Right atrium auricular region (tissue), 2 donors: Measurements from ENCODE around the gene SCAPER. TPM values are rescaled to one million over a fixed set of nuclear protein-coding genes. Genes with fewer than 3 reads are reported as not detected.

ENCODE experiments used
- DNase-seq: peaks from one replicate; pipeline ENCODE4 v3.0.0-alpha.2; 2019; ENCODE audit warnings: low spot score
- H3K27ac ChIP-seq, 2 donors: fragments of 200-600 bp; sonication (generic); 1 replicate in 1 of 2; 2 replicates in 1 of 2; pipeline ENCODE4 v1.5.1; 2016 to 2019
- H3K27me3 ChIP-seq, 2 donors: fragments of 200-600 bp; sonication (generic); one replicate each; pipeline versions ENCODE4 v1.5.1 to v1.6.0; 2017 to 2019
- H3K36me3 ChIP-seq: fragments of 200-600 bp; sonication (generic); one replicate; pipeline ENCODE4 v1.5.1; 2016
- H3K4me1 ChIP-seq, 2 donors: fragments of 200-600 bp; sonication (generic); one replicate each; pipeline versions ENCODE4 v1.5.1 to v1.6.0; 2017 to 2019
- H3K4me3 ChIP-seq, 2 donors: fragments of 200-600 bp; sonication (generic); 1 replicate in 1 of 2; 2 replicates in 1 of 2; pipeline ENCODE4 v1.5.1; 2017 to 2019; ENCODE audit warnings: mild to moderate bottlenecking in 1 of 2, moderate library complexity in 1 of 2
- H3K9me3 ChIP-seq, 2 donors: fragments of 200-600 bp; sonication (generic); one replicate each; pipeline ENCODE4 v1.5.1; 2019
- CTCF ChIP-seq, 2 donors: fragments of 200-600 bp; sonication (generic); IDR thresholded peaks; one replicate each; pipeline ENCODE4 v1.5.1; 2019; ENCODE audit warnings: antibody characterized with exemption in 2 of 2
- total RNA-seq, 2 donors: library from RNA; depleted of rRNA; stranded (reverse); fragments of >200 nt; gene quantifications; one replicate each; pipeline ENCODE4 v1.1.0, GENCODE V29; 2016

Gene SCAPER
- total RNA-seq, 2 donors from 2014 or later = 20.5 to 52.3 TPM

- H3K4me3 ChIP-seq = no peak overlapping the region
- H3K4me1 ChIP-seq = no peaks in the 10 kb centered on the region
- no peaks in the 10 kb centered on the region for H3K9me3 ChIP-seq
- H3K27me3 ChIP-seq = no peaks in the 10 kb centered on the region
- TF ChIP-seq CTCF (IDR thresholded peaks at IDR 0.05) = no peak
- no peak for DNase-seq
- H3K36me3 ChIP-seq = no peaks in the 10 kb centered on the region
- peak overlapping the region; percentile 5 to 69 for H3K27ac ChIP-seq
Observed at GRCh38 chr15:76667943-76668715, 237.0 kb downstream of the SCAPER start.

GRCh38 chr15:76664895-76665294 lies 240.2 kb downstream of the SCAPER start:
- no peak for TF ChIP-seq CTCF (IDR thresholded peaks at IDR 0.05)
- DNase-seq = no peak
- H3K27ac ChIP-seq = peak overlapping the region; percentile 55 to 76

GRCh38 chr15:76664411-76664810 lies 240.7 kb downstream of the SCAPER start:
- Histone ChIP-seq H3K4me1 (no peaks in the 10 kb centered on the region), H3K9me3 (no peaks in the 10 kb centered on the region), H3K36me3 (no peaks in the 10 kb centered on the region), H3K27me3 (no peaks in the 10 kb centered on the region), H3K27ac (peak overlapping the region; percentile 55 to 76), H3K4me3 (no peak overlapping the region)
- DNase-seq = no peak
- no peak for TF ChIP-seq CTCF (IDR thresholded peaks at IDR 0.05)

More at GRCh38 chr15:76664895-76665294, 240.2 kb downstream of the SCAPER start:
- Histone ChIP-seq H3K36me3 (no peaks in the 10 kb centered on the region), H3K4me3 (no peak overlapping the region), H3K27me3 (no peaks in the 10 kb centered on the region), H3K9me3 (no peaks in the 10 kb centered on the region), H3K4me1 (no peaks in the 10 kb centered on the region)

GRCh38 chr15:76663529-76663928 lies 241.6 kb downstream of the SCAPER start:
- no peaks in the 10 kb centered on the region for H3K27me3 ChIP-seq
- no peaks in the 10 kb centered on the region for H3K9me3 ChIP-seq
- no peaks in the 10 kb centered on the region for H3K4me1 ChIP-seq
- DNase-seq = no peak
- H3K27ac ChIP-seq = peak overlapping the region; percentile 55 to 76
- no peaks in the 10 kb centered on the region for H3K36me3 ChIP-seq
- TF ChIP-seq CTCF (IDR thresholded peaks at IDR 0.05) = no peak
- no peak overlapping the region for H3K4me3 ChIP-seq

- no peak for TF ChIP-seq CTCF (IDR thresholded peaks at IDR 0.05)
- Histone ChIP-seq H3K36me3 (no peaks in the 10 kb centered on the region), H3K27ac (no peak overlapping the region), H3K4me3 (no peak overlapping the region), H3K27me3 (no peaks in the 10 kb centered on the region), H3K4me1 (no peaks in the 10 kb centered on the region), H3K9me3 (peaks cover 0 to 4% of the 10 kb centered on the region in 2 donors)
- DNase-seq = no peak
Observed at GRCh38 chr15:76648732-76649444, 256.3 kb downstream of the SCAPER start.
